HepG2 (cell line): ENCODE results near the gene CISTR. TPM values are rescaled to one million over a fixed set of nuclear protein-coding genes. Genes with fewer than 3 reads are reported as not detected.

Experiments used
- ATAC-seq: fragments of 200-7000 bp; cut with Tn5 transposase; 3 replicates; pipeline ENCODE4 v1.9.1; 2020; ENCODE audit warnings: mild to moderate bottlenecking, moderate library complexity
- BruUV-seq: library from RNA; stranded (reverse); fragments of 400-500 nt; replicated peaks from 2 replicates; lab custom pipeline; 2021; lab: Mats Ljungman, UMichigan
- CTCF ChIA-PET: fragments of 300-600 bp; formaldehyde crosslinking; extraction: SDS; loops from one replicate; lab custom pipeline; 2021; ENCODE audit warnings: low total read pairs, inconsistent platforms, low intra/inter-chr PET ratio; lab: Yijun Ruan, JAX
- POLR2A ChIA-PET: fragments of 350-600 bp; sonication (Branson Sonifier 250); formaldehyde crosslinking; loops from one replicate; lab custom pipeline; 2020; ENCODE audit warnings: antibody characterized with exemption, inconsistent platforms; lab: Yijun Ruan, JAX
- DNase-seq: peaks from one replicate; pipeline ENCODE4 v3.0.0-alpha.2; 2015; ENCODE audit warnings: low spot score
- FAIRE-seq: peaks from 3 replicates; lab custom pipeline; 2011; peaks lifted over from hg19 to GRCh38; lab: Jason Lieb, UNC
- H2AFZ ChIP-seq: one replicate; pipeline ENCODE4 v1.6.1; 2011; ENCODE audit warnings: low read length, inconsistent platforms
- H3K27ac ChIP-seq: fragments of 300-600 bp; 3 replicates; pipeline ENCODE4 v1.8.0; 2011; ENCODE audit warnings: mixed run types, mild to moderate bottlenecking, mixed read lengths, low read length, inconsistent platforms; ENCODE audit not compliant: insufficient read depth; ENCODE audit errors: extremely low read length
- H3K27me3 ChIP-seq, 2 experiments: fragments of 200-600 bp in 1 of 2; 2 replicates in 1 of 2; 3 replicates in 1 of 2; pipeline versions ENCODE4 v1.6.0 to v1.8.0; 2011; ENCODE audit warnings: low read length in 2 of 2, mild to moderate bottlenecking in 2 of 2, moderate library complexity in 2 of 2, inconsistent platforms in 1 of 2; ENCODE audit not compliant: insufficient read depth in 2 of 2, control insufficient read depth in 1 of 2
- H3K36me3 ChIP-seq, 2 experiments: fragments of 200-600 bp in 1 of 2; replicated peaks in 1 of 2; 2 replicates in 1 of 2; 3 replicates in 1 of 2; pipeline versions ENCODE4 v1.5.1 to v1.8.0; 2011; ENCODE audit warnings: low read length in 2 of 2, inconsistent platforms in 1 of 2; ENCODE audit not compliant: insufficient read depth in 2 of 2, control insufficient read depth in 1 of 2
- H3K4me1 ChIP-seq: 2 replicates; pipeline ENCODE4 v1.5.1; 2012; ENCODE audit warnings: low read length, inconsistent platforms; ENCODE audit not compliant: insufficient read depth
- H3K4me2 ChIP-seq: 2 replicates; pipeline ENCODE4 v1.6.0; 2011; ENCODE audit warnings: low read depth, low read length, inconsistent platforms
- H3K4me3 ChIP-seq, 3 experiments: fragments of 200-600 bp in 1 of 3; sonication (generic), shearing (Covaris generic) in 1 of 3; replicated peaks in 1 of 3; 2 replicates each; pipeline ENCODE4 v1.5.1; 2011 to 2016; ENCODE audit warnings: low read length in 3 of 3, inconsistent platforms in 2 of 3, low read depth in 2 of 3, mild to moderate bottlenecking in 2 of 3, control low read depth in 1 of 3, mixed read lengths in 1 of 3; ENCODE audit not compliant: insufficient read depth in 1 of 3
- H3K79me2 ChIP-seq: one replicate; pipeline ENCODE4 v1.6.1; 2011; ENCODE audit warnings: low read length, inconsistent platforms; ENCODE audit not compliant: insufficient read depth
- H3K9ac ChIP-seq: 2 replicates; pipeline ENCODE4 v1.6.0; 2011; ENCODE audit warnings: mild to moderate bottlenecking, low read depth, low read length, inconsistent platforms; ENCODE audit not compliant: insufficient read depth
- H3K9me3 ChIP-seq: 2 replicates; pipeline ENCODE4 v1.5.1; 2012; ENCODE audit warnings: mild to moderate bottlenecking, low read length
- H4K20me1 ChIP-seq: 2 replicates; pipeline ENCODE4 v1.6.0; 2011; ENCODE audit warnings: inconsistent platforms, mild to moderate bottlenecking, low read length, moderate library complexity; ENCODE audit not compliant: insufficient read depth
- GPN1 ChIP-seq: sonication (generic); formaldehyde crosslinking; IDR thresholded peaks from 2 replicates; pipeline ENCODE4 v1.5.1; 2020; ENCODE audit warnings: missing genetic modification reagents, borderline replicate concordance
- HHEX ChIP-seq: IDR thresholded peaks from 2 replicates; pipeline ENCODE4 v1.6.1; 2016; ENCODE audit warnings: control low read depth
- HIVEP1 ChIP-seq: sonication (generic); formaldehyde crosslinking; IDR thresholded peaks from 2 replicates; pipeline ENCODE4 v1.4.0; 2020; ENCODE audit warnings: mild to moderate bottlenecking, missing genetic modification reagents
- HNRNPUL1 ChIP-seq: fragments of 200-400 bp; formaldehyde crosslinking; IDR thresholded peaks from 2 replicates; pipeline ENCODE4 v1.6.1; 2017; ENCODE audit warnings: low read depth, mild to moderate bottlenecking, low read length, moderate library complexity
- KDM6A ChIP-seq: IDR thresholded peaks from 2 replicates; pipeline ENCODE4 v1.6.1; 2016; ENCODE audit warnings: low read depth
- MTF1 ChIP-seq: sonication (generic); formaldehyde crosslinking; IDR thresholded peaks from 2 replicates; pipeline ENCODE4 v1.5.0; 2020; ENCODE audit warnings: missing genetic modification reagents
- PRMT3 ChIP-seq: sonication (generic); formaldehyde crosslinking; IDR thresholded peaks from 2 replicates; pipeline ENCODE4 v1.8.1; 2022; ENCODE audit warnings: low read depth, mild to moderate bottlenecking, moderate library complexity, missing genetic modification reagents, borderline replicate concordance
- XRCC5 ChIP-seq: fragments of 200-400 bp; formaldehyde crosslinking; optimal IDR thresholded peaks from 2 replicates; pipeline ENCODE3; 2017; ENCODE audit warnings: mild to moderate bottlenecking, low read length
- YY1 ChIP-seq: IDR thresholded peaks from 2 replicates; pipeline ENCODE4 v1.6.1; 2011; ENCODE audit warnings: low read length, low read depth, moderate library complexity, mild to moderate bottlenecking; ENCODE audit not compliant: insufficient read depth, insufficient replicate concordance
- ZBTB2 ChIP-seq: sonication (generic); formaldehyde crosslinking; IDR thresholded peaks from 2 replicates; pipeline ENCODE4 v1.8.0; 2022; ENCODE audit warnings: low read depth, missing genetic modification reagents
- ZMAT5 ChIP-seq: sonication (generic); formaldehyde crosslinking; IDR thresholded peaks from 2 replicates; pipeline ENCODE4 v1.5.0; 2020; ENCODE audit warnings: mild to moderate bottlenecking, low read depth, missing genetic modification reagents, borderline replicate concordance
- ZNF260 ChIP-seq: sonication (generic); formaldehyde crosslinking; IDR thresholded peaks from 2 replicates; pipeline ENCODE4 v1.4.0; 2020; ENCODE audit warnings: missing genetic modification reagents, low read depth, mild to moderate bottlenecking, borderline replicate concordance
- ZNF343 ChIP-seq: sonication (generic); formaldehyde crosslinking; IDR thresholded peaks from 2 replicates; pipeline ENCODE4 v1.4.0; 2020; ENCODE audit warnings: mild to moderate bottlenecking, missing genetic modification reagents
- ZNF441 ChIP-seq: sonication (generic); formaldehyde crosslinking; IDR thresholded peaks from 2 replicates; pipeline ENCODE4 v1.7.0; 2021; ENCODE audit warnings: missing genetic modification reagents, borderline replicate concordance
- ZNF761 ChIP-seq: sonication (generic); formaldehyde crosslinking; conservative IDR thresholded peaks from 2 replicates; pipeline ENCODE4 v1.4.0; 2020; ENCODE audit warnings: mild to moderate bottlenecking, missing genetic modification reagents
- ZNF784 ChIP-seq: sonication (generic); formaldehyde crosslinking; IDR thresholded peaks from 2 replicates; pipeline ENCODE4 v1.5.1; 2020; ENCODE audit warnings: missing genetic modification reagents, mild to moderate bottlenecking, borderline replicate concordance
- WGBS: methylation state at CpG from one replicate; pipeline ENCODE4 v1.1.6; 2017; ENCODE audit warnings: low lambda C conversion rate; 5-methylcytosine and 5-hydroxymethylcytosine counted together
- in situ Hi-C: cut with HindIII; loops from 2 replicates; pipeline ENCODE4 v1.10.0; 2017; ENCODE audit warnings: low pct_unique_long_range_greater_than_20kb; ENCODE audit not compliant: extremely low pct_ligation_motif_present
- intact Hi-C: fragments of 100-400 bp; cut with micrococcal nuclease; formaldehyde crosslinking; loops from one replicate; pipeline ENCODE4 v1.10.0; 2022; ENCODE audit not compliant: unreplicated experiment
- polyA plus RNA-seq, 8 experiments: library from polyadenylated mRNA; depleted of rRNA in 3 of 8; stranded (reverse) in 7 of 8; unstranded in 1 of 8; fragments of >200 nt; fragmentation: Illumina TruSeq in 4 of 8; extraction: Trizol in 4 of 8; gene quantifications; 2 replicates each; pipeline versions ENCODE4 v1.2.1 to v1.2.3, GENCODE V29; 2011 to 2016; ENCODE audit warnings: low read depth in 4 of 8, missing spikeins in 1 of 8, mixed read lengths in 1 of 8; ENCODE audit not compliant: insufficient read depth in 1 of 8
- total RNA-seq, 5 experiments: library from RNA; depleted of rRNA; stranded (reverse); fragments of >200 nt; fragmentation: Illumina TruSeq; extraction: Trizol; gene quantifications; 2 replicates each; pipeline ENCODE4 v1.2.3, GENCODE V29; 2016; ENCODE audit warnings: low read depth in 1 of 5
- TF ChIP-seq, protein P1 (sequence below): sonication (generic); formaldehyde crosslinking; IDR thresholded peaks from 2 replicates; pipeline ENCODE4 v1.5.0; 2020; ENCODE audit warnings: mild to moderate bottlenecking, missing genetic modification reagents
- TF ChIP-seq, protein P2 (sequence below): sonication (generic); formaldehyde crosslinking; IDR thresholded peaks from 2 replicates; pipeline ENCODE4 v1.4.0; 2020; ENCODE audit warnings: mild to moderate bottlenecking, missing genetic modification reagents

Gene CISTR
- total and polyA plus RNA-seq, 2 of the 13 experiments (the other 11 are each of a cell fraction or from before 2014, with no cell fraction given) = not detected

GRCh38 chr12:53776872-53777271 is 25.1 kb upstream of the CISTR start (continued):
- TF ChIP-seq MTF1 (CRISPR knock-in tag) = no peak
- no peak for TF ChIP-seq ZNF260 (CRISPR knock-in tag)
- no peak for TF ChIP-seq ZNF343
- no peak for TF ChIP-seq PRMT3
- TF ChIP-seq, all 625 proteins: peak for 0

- H2AFZ ChIP-seq = no peak overlapping the region
- no peaks in the 10 kb centered on the region for H3K4me1 ChIP-seq
- no peaks in the 10 kb centered on the region for H3K9me3 ChIP-seq
- peaks cover 0 to 35% of the 10 kb centered on the region in 2 experiments; a peak in 2 of 5 replicates for H3K27me3 ChIP-seq
- H4K20me1 ChIP-seq = no peaks in the 10 kb centered on the region
- DNase-seq = no peak
- H3K36me3 ChIP-seq = no peaks in the 10 kb centered on the region
- H3K79me2 ChIP-seq = no peaks in the 10 kb centered on the region
- H3K9ac ChIP-seq = no peak overlapping the region
- ChIA-PET CTCF (no interaction called here), POLR2A (no interaction called here)
- in situ Hi-C loops (loop anchor here (25.0 kb wide), 1 partner anchor 162 kb away; the partner anchor contains the start of gene HOXC13), intact Hi-C loops (no loop called here)
- no TSS peak for BruUV-seq
- H3K4me3 ChIP-seq = no peak overlapping the region
- 12% methylated on average over 6 of the region's 6 CpGs for WGBS
- FAIRE-seq = no peak
- H3K4me2 ChIP-seq = no peak overlapping the region
- H3K27ac ChIP-seq = no peak overlapping the region
- ATAC-seq = no peak
- no peak for TF ChIP-seq KDM6A (CRISPR knock-in tag)
- no peak for TF ChIP-seq ZMAT5 (CRISPR knock-in tag)
- TF ChIP-seq GPN1 (CRISPR knock-in tag) = no peak
- no peak for TF ChIP-seq ZBTB2
- no peak for TF ChIP-seq HIVEP1
- no peak for TF ChIP-seq ZNF784
- no peak for TF ChIP-seq ZNF761 (CRISPR knock-in tag)
- no peak for TF ChIP-seq HNRNPUL1
- TF ChIP-seq, protein P1, sequence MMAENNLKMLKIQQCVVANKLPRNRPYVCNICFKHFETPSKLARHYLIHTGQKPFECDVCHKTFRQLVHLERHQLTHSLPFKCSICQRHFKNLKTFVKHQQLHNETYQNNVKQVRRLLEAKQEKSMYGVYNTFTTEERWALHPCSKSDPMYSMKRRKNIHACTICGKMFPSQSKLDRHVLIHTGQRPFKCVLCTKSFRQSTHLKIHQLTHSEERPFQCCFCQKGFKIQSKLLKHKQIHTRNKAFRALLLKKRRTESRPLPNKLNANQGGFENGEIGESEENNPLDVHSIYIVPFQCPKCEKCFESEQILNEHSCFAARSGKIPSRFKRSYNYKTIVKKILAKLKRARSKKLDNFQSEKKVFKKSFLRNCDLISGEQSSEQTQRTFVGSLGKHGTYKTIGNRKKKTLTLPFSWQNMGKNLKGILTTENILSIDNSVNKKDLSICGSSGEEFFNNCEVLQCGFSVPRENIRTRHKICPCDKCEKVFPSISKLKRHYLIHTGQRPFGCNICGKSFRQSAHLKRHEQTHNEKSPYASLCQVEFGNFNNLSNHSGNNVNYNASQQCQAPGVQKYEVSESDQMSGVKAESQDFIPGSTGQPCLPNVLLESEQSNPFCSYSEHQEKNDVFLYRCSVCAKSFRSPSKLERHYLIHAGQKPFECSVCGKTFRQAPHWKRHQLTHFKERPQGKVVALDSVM (CRISPR knock-in tag) = no peak
- TF ChIP-seq HHEX = no peak
- no peak for TF ChIP-seq XRCC5
- TF ChIP-seq, protein P2, sequence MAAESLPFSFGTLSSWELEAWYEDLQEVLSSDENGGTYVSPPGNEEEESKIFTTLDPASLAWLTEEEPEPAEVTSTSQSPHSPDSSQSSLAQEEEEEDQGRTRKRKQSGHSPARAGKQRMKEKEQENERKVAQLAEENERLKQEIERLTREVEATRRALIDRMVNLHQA (CRISPR knock-in tag) = no peak
- TF ChIP-seq YY1 = no peak
- no peak for TF ChIP-seq ZNF441 (CRISPR knock-in tag)
These were observed 23.8 kb upstream of the CISTR start for GRCh38 chr12:53775478-53776145.
